Spleen (tissue), 7 donors: ENCODE measurements around the gene CNIH2.

ENCODE experiments used
- POLR2A ChIP-seq, 3 donors: fragments of 450-650 bp; IDR thresholded peaks; one replicate each; pipeline ENCODE4 v1.5.1; 2017; ENCODE audit warnings: antibody characterized with exemption in 3 of 3, mild to moderate bottlenecking in 1 of 3
- POLR2AphosphoS5 ChIP-seq, 3 donors: sonication (generic); formaldehyde crosslinking; IDR thresholded peaks; one replicate each; pipeline ENCODE4 v1.5.1; 2017; ENCODE audit warnings: antibody characterized with exemption in 3 of 3
- TF ChIP-seq, protein P1 (sequence below), 11 experiments: fragments of 200-600 bp in 7 of 11; fragments of 450-650 bp in 4 of 11; sonication (generic) in 4 of 11; IDR thresholded peaks in 8 of 11; conservative IDR thresholded peaks in 3 of 11; 1 replicate in 7 of 11; 2 replicates in 4 of 11; pipeline versions ENCODE4 v1.4.0 to v1.8.0; 2016 to 2021; ENCODE audit warnings: antibody characterized with exemption in 11 of 11, inconsistent platforms in 4 of 11, mild to moderate bottlenecking in 1 of 11
- donor health status: DM: no; HTN: no; CAD: no; lungs with moderate emphysema.
- donor health status: DM: no; HTN: no; CAD: no.
- donor health status: DM: no; HTN: no; CAD: no.

DNA sequence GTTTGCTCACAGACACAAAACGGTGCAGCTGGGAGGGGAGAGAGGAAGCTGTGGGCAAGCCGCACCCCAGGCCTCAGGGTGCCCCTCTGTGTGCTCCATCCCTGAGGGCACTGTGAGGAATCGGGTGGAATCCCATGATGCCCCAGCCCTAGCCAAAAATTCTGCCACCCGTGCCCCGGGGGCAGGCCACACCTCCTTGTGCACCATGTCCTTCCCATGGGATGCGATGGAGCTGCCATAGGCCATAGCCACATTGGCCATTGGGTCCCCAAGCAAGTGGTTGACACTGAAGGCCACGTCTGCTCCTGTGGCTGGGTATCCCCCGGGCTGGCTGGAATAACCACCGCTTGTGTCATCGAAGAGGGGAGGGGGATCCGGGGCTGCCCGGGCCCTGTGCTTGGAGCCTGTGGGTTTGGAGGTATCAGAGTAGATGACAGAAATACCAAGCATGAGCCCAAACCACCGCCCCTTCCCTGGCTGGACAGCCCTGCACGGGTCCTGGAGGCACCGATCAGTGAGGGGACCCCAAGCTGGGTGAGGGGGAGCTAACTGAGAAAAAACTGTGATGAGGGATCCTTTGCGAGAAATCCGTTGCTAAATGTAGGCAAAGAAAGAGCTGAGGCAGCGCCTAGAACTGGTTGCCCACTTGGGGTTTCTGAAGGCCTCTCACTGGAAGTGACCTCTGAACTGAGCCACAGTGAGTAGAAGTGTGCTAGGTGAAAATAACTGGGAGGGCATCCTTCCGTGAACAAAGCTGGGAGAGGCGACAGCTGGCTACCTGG is 10.1 kb downstream of the CNIH2 start:
- TF ChIP-seq, protein P1, sequence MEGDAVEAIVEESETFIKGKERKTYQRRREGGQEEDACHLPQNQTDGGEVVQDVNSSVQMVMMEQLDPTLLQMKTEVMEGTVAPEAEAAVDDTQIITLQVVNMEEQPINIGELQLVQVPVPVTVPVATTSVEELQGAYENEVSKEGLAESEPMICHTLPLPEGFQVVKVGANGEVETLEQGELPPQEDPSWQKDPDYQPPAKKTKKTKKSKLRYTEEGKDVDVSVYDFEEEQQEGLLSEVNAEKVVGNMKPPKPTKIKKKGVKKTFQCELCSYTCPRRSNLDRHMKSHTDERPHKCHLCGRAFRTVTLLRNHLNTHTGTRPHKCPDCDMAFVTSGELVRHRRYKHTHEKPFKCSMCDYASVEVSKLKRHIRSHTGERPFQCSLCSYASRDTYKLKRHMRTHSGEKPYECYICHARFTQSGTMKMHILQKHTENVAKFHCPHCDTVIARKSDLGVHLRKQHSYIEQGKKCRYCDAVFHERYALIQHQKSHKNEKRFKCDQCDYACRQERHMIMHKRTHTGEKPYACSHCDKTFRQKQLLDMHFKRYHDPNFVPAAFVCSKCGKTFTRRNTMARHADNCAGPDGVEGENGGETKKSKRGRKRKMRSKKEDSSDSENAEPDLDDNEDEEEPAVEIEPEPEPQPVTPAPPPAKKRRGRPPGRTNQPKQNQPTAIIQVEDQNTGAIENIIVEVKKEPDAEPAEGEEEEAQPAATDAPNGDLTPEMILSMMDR (IDR thresholded peaks at IDR 0.05 in 8 of 11, conservative IDR thresholded peaks at IDR 0.05 in 3 of 11) = no peak
- TF ChIP-seq POLR2AphosphoS5 (IDR thresholded peaks at IDR 0.05) = peak in 1 of 3 donors; percentile 7
- TF ChIP-seq POLR2A (IDR thresholded peaks at IDR 0.05) = no peak
